Memory B cell (primary cell): ENCODE results near the gene WDR7.

Experiments
- ATAC-seq: fragments of 150-1000 bp; cut with Tn5 transposase; 2 replicates; pipeline ENCODE4 v1.10.0; 2021; ENCODE audit warnings: low read depth, mild to moderate bottlenecking, moderate library complexity
- DNase-seq, 2 donors: peaks; one replicate each; pipeline ENCODE4 v3.0.0; 2022; ENCODE audit warnings: low spot score in 2 of 2
- H3K27ac Mint-ChIP-seq: one replicate; pipeline ENCODE4 v1.8.0; 2022; ENCODE audit warnings: mild to moderate bottlenecking, moderate library complexity, mixed read lengths
- H3K27me3 Mint-ChIP-seq: one replicate; pipeline ENCODE4 v1.8.0; 2022; ENCODE audit warnings: mixed read lengths
- H3K36me3 Mint-ChIP-seq: one replicate; pipeline ENCODE4 v1.8.0; 2022; ENCODE audit warnings: mild to moderate bottlenecking, mixed read lengths
- H3K4me1 Mint-ChIP-seq: one replicate; pipeline ENCODE4 v1.8.0; 2022; ENCODE audit warnings: mixed read lengths
- H3K4me3 Mint-ChIP-seq: one replicate; pipeline ENCODE4 v1.8.0; 2022; ENCODE audit warnings: mild to moderate bottlenecking, moderate library complexity, mixed read lengths
- H3K9me3 Mint-ChIP-seq: one replicate; pipeline ENCODE4 v1.8.0; 2022; ENCODE audit warnings: mixed read lengths

Gene WDR7

DNA sequence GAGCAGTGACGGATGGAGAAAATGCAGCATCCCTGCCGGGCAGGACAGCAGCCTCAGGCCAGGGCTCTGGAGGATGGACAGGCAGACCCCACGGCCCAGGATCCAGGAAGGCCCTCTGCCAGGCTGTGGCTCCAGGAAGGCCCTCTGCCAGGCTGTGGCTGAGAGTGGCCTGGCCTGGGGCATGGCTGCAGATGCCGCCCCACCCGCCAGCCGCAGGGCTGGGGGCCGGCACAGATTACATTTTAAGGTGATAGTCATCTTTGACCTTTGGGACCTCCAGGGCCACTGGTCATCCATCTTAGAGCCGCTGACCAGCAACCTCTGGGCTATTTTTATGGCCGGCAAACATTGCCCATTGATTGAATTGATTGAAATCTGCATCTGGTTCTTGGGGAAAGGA is 397.7 kb downstream of the WDR7 start:
- H3K4me1 Mint-ChIP-seq: no peaks in the 10 kb centered on the region
- peaks cover 13% of the 10 kb centered on the region for H3K27me3 Mint-ChIP-seq
- H3K36me3 Mint-ChIP-seq: no peaks in the 10 kb centered on the region
- H3K9me3 Mint-ChIP-seq: no peaks in the 10 kb centered on the region
- DNase-seq (no peak), ATAC-seq (no peak)
- H3K27ac Mint-ChIP-seq: no peak overlapping the region
- H3K4me3 Mint-ChIP-seq: no peak overlapping the region

GRCh38 chr18:57050310-57050949 is 399.3 kb downstream of the WDR7 start:
- Mint-ChIP-seq H3K4me3 (no peak overlapping the region), H3K27ac (no peak overlapping the region), H3K4me1 (no peaks in the 10 kb centered on the region), H3K27me3 (peaks cover 12% of the 10 kb centered on the region), H3K36me3 (no peaks in the 10 kb centered on the region), H3K9me3 (peaks cover 6% of the 10 kb centered on the region)
- DNase-seq (no peak), ATAC-seq (no peak)

GRCh38 chr18:57051021-57051656 is 400.0 kb downstream of the WDR7 start:
- Mint-ChIP-seq H3K27me3 (peaks cover 16% of the 10 kb centered on the region), H3K36me3 (no peaks in the 10 kb centered on the region), H3K4me3 (no peak overlapping the region), H3K4me1 (no peaks in the 10 kb centered on the region), H3K27ac (no peak overlapping the region), H3K9me3 (peaks cover 6% of the 10 kb centered on the region)
- DNase-seq (no peak), ATAC-seq (no peak)

- Mint-ChIP-seq H3K9me3 (peaks cover 6% of the 10 kb centered on the region), H3K4me1 (no peaks in the 10 kb centered on the region), H3K4me3 (no peak overlapping the region), H3K36me3 (no peaks in the 10 kb centered on the region), H3K27me3 (peaks cover 17% of the 10 kb centered on the region), H3K27ac (no peak overlapping the region)
- DNase-seq (no peak), ATAC-seq (no peak)
These were observed 400.5 kb downstream of the WDR7 start for GRCh38 chr18:57051657-57052044.

- DNase-seq: no peak
- no peaks in the 10 kb centered on the region for H3K36me3 Mint-ChIP-seq
- no peak for ATAC-seq
- peaks cover 8% of the 10 kb centered on the region for H3K9me3 Mint-ChIP-seq
- H3K4me1 Mint-ChIP-seq: no peaks in the 10 kb centered on the region
- no peak overlapping the region for H3K27ac Mint-ChIP-seq
- H3K27me3 Mint-ChIP-seq: peaks cover 19% of the 10 kb centered on the region
- H3K4me3 Mint-ChIP-seq: no peak overlapping the region
These were observed 401.0 kb downstream of the WDR7 start for GRCh38 chr18:57052173-57052572.

DNA sequence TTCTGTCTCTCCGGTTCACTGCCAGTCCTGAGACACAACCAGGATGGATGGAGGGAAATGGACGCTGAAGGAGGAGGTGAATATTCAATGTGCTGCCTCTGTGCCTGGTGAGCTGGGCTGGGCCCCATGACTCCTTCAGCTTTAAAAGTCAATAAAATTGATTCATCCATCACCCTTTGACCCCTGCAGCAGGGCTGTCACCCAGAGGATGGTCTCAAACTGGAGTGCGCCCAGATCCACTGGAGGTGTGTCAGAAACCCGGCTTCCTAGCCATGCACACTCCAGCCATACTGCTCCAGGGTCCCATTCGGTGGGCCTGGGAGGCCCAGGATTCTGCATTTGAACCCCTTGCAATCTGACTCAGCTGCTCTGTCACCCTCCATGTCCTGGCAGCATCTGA is 401.6 kb downstream of the WDR7 start:
- DNase-seq (no peak), ATAC-seq (no peak)
- Mint-ChIP-seq H3K4me3 (no peak overlapping the region), H3K9me3 (peaks cover 8% of the 10 kb centered on the region), H3K4me1 (no peaks in the 10 kb centered on the region), H3K27me3 (peaks cover 21% of the 10 kb centered on the region), H3K27ac (no peak overlapping the region), H3K36me3 (no peaks in the 10 kb centered on the region)

DNA sequence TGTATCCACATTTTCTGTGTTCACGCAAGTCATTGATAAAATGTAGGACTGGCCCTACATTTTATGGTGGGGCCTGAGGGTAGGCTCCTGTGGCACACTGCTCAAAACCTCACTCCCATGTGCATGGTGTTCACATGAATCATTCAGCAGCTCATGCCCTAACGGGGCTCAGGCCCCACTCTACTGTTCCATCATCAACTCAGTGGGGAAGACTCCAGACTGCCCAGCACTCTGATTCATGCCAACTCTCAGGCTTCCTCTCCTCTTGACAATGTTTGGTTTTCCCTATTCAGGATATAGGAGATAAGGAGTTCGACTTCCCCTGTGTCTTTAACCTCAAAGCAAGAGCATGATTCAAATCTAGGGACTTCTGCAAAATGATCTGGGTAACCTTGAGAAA is 403.7 kb downstream of the WDR7 start:
- no peak for DNase-seq
- no peaks in the 10 kb centered on the region for H3K4me1 Mint-ChIP-seq
- H3K27ac Mint-ChIP-seq: no peak overlapping the region
- ATAC-seq: no peak
- no peak overlapping the region for H3K4me3 Mint-ChIP-seq
- peaks cover 8% of the 10 kb centered on the region for H3K9me3 Mint-ChIP-seq
- H3K27me3 Mint-ChIP-seq: peaks cover 32% of the 10 kb centered on the region
- H3K36me3 Mint-ChIP-seq: no peaks in the 10 kb centered on the region

DNA sequence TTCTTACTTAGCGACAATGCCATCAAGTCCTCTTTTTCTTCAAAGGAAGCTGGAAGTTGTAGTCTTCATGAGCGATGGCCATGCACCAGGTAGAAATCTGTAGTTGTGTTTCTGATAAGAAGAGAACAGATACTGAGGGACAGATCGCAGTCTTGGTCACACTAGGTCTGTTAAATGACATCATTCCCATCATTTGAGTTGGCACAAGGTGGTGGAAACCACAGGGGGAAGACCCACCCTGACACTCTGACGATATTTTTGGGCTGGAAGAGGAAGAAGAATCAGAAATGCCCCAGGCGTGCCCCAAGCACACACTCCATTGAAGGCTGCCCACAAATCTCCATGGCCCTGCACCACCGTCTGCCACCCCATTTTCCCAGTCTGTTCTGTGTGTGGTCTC is 406.7 kb downstream of the WDR7 start:
- no peaks in the 10 kb centered on the region for H3K36me3 Mint-ChIP-seq
- H3K27me3 Mint-ChIP-seq: peaks cover 28% of the 10 kb centered on the region
- ATAC-seq: no peak
- no peak overlapping the region for H3K27ac Mint-ChIP-seq
- H3K4me3 Mint-ChIP-seq: no peak overlapping the region
- DNase-seq: no peak
- no peaks in the 10 kb centered on the region for H3K4me1 Mint-ChIP-seq
- H3K9me3 Mint-ChIP-seq: peaks cover 8% of the 10 kb centered on the region

DNA sequence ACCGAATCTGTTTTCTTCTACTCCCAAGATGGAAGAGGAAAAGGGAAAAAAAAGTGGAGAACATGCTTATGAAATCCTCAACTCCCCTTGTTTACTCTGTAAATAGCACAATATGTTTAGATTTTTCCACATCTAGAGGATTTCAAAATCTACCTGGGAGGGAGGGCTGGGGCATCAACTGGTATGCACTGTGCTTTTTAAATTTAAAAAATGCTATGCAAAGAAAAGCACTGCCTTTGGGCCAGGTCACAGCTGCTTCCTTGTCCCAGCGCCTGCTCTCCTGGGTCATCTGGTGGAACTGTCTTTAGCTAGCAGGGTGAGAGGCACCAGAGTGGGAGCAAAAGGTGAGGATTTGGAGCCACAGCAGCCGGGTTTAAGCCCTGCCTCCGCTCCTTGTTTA is 407.6 kb downstream of the WDR7 start:
- DNase-seq (no peak), ATAC-seq (no peak)
- H3K9me3 Mint-ChIP-seq: peaks cover 8% of the 10 kb centered on the region
- peaks cover 30% of the 10 kb centered on the region for H3K27me3 Mint-ChIP-seq
- no peak overlapping the region for H3K27ac Mint-ChIP-seq
- no peak overlapping the region for H3K4me3 Mint-ChIP-seq
- H3K4me1 Mint-ChIP-seq: no peaks in the 10 kb centered on the region
- no peaks in the 10 kb centered on the region for H3K36me3 Mint-ChIP-seq

GRCh38 chr18:57059366-57059765 is 408.2 kb downstream of the WDR7 start:
- H3K4me3 Mint-ChIP-seq: no peak overlapping the region
- no peaks in the 10 kb centered on the region for H3K4me1 Mint-ChIP-seq
- H3K9me3 Mint-ChIP-seq: peaks cover 6% of the 10 kb centered on the region
- no peaks in the 10 kb centered on the region for H3K36me3 Mint-ChIP-seq
- H3K27ac Mint-ChIP-seq: no peak overlapping the region
- ATAC-seq: no peak
- DNase-seq: no peak
- H3K27me3 Mint-ChIP-seq: peaks cover 34% of the 10 kb centered on the region

GRCh38 chr18:57060814-57061213 is 409.7 kb downstream of the WDR7 start:
- H3K4me1 Mint-ChIP-seq: no peaks in the 10 kb centered on the region
- ATAC-seq (no peak), DNase-seq (no peak)
- H3K27ac Mint-ChIP-seq: no peak overlapping the region
- no peaks in the 10 kb centered on the region for H3K36me3 Mint-ChIP-seq
- no peak overlapping the region for H3K4me3 Mint-ChIP-seq
- peaks cover 2% of the 10 kb centered on the region for H3K9me3 Mint-ChIP-seq
- H3K27me3 Mint-ChIP-seq: peaks cover 32% of the 10 kb centered on the region

DNA sequence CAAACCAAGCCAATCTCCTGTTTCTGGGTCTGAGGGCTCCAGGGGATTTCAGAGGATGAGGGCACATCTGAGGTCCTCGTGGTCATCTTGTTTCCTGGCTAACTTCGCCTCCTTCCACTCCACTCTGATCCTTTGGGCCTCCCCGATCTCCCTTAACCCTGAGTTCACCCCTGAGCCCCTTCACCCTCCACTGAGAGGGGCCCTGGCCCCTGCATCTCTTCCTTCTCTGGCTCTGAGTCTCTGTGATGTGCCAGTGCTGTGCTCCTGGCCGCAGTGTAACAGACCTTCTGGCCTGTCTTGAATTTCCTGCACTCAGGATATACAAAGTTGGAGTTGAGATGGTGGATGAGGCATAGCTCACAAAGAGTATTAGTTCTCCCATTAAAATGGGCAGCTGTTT is 411.0 kb downstream of the WDR7 start:
- H3K27me3 Mint-ChIP-seq: peaks cover 27% of the 10 kb centered on the region
- no peak overlapping the region for H3K4me3 Mint-ChIP-seq
- H3K27ac Mint-ChIP-seq: no peak overlapping the region
- DNase-seq (no peak), ATAC-seq (no peak)
- H3K9me3 Mint-ChIP-seq: no peaks in the 10 kb centered on the region
- H3K4me1 Mint-ChIP-seq: no peaks in the 10 kb centered on the region
- H3K36me3 Mint-ChIP-seq: no peaks in the 10 kb centered on the region

DNA sequence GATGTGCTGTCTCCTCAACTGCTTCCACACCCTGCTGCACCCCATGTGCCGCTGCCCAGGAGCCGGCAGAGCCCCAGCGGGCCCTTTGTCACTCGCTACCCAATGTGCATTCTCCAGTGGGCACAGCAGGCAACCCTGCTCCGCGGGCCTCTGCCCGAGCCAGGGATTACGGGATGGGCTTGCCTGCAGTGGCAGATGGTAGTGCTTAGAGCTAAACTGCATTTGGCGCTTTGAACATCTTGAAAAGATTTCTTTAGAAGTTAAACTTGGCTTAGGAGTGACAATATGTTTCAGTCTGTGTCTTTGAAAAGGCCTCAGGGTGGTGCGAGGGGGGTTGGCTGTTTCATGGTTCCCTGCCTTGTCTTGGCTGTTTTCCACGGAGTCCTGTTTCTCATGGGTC is 411.7 kb downstream of the WDR7 start:
- no peak for DNase-seq
- Mint-ChIP-seq H3K4me3 (no peak overlapping the region), H3K9me3 (no peaks in the 10 kb centered on the region), H3K4me1 (no peaks in the 10 kb centered on the region), H3K36me3 (no peaks in the 10 kb centered on the region), H3K27me3 (peaks cover 24% of the 10 kb centered on the region), H3K27ac (no peak overlapping the region)
- ATAC-seq: no peak

- DNase-seq: no peak
- Mint-ChIP-seq H3K36me3 (no peaks in the 10 kb centered on the region), H3K27me3 (peaks cover 18% of the 10 kb centered on the region), H3K4me3 (no peak overlapping the region), H3K4me1 (no peaks in the 10 kb centered on the region), H3K9me3 (no peaks in the 10 kb centered on the region), H3K27ac (no peak overlapping the region)
- no peak for ATAC-seq
These were observed 412.5 kb downstream of the WDR7 start for GRCh38 chr18:57063601-57064103.
